HG02798 (cell line): ENCODE results near the gene ARL8A.
"Not testable (repeated sequence)": the region's sequence is repeated elsewhere in the genome, so short reads cannot be mapped to it uniquely, and the experiment has no call there.

Experiments
- ATAC-seq: cut with Tn5 transposase; IDR thresholded peaks from one replicate; pipeline ENCODE4 v1.9.1; 2021; ENCODE audit warnings: mild to moderate bottlenecking; ENCODE audit not compliant: unreplicated experiment, poor library complexity

Gene ARL8A

DNA sequence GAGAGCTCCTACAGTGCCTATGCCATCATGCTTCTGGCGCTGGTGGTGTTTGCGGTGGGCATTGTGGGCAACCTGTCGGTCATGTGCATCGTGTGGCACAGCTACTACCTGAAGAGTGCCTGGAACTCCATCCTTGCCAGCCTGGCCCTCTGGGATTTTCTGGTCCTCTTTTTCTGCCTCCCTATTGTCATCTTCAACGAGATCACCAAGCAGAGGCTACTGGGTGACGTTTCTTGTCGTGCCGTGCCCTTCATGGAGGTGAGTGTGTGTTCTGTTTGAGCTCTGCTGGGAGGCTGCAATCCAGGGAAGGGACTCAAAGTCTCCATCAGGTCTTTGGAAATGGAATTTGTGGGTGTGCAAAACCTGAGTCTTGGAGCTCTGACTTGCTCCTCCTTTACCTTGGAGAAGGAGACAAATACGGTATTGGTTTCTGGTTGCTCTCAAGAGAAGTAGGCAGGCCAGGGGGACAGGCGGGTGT, 21.2 kb downstream of the ARL8A start:
- no peak for ATAC-seq

DNA sequence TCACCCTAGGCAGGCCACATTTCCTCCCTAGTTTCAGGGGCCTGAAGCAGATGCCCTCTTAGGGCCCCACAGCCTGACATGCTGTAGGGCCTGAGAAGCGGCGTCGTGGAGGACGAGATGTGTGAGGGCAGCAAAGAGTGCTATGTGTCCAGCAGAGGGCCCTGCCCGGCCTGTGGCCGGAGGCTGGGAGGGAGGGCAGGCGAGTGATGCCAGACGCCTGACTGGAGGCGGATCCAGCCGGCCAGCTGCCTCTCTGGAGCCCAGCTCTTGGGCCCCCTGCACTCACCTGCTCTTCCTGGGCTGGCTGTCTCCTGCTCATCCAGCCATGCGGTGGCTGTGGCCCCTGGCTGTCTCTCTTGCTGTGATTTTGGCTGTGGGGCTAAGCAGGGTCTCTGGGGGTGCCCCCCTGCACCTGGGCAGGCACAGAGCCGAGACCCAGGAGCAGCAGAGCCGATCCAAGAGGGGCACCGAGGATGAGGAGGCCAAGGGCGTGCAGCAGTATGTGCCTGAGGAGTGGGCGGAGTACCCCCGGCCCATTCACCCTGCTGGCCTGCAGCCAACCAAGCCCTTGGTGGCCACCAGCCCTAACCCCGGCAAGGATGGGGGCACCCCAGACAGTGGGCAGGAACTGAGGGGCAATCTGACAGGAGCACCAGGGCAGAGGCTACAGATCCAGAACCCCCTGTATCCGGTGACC, 21.8 kb downstream of the ARL8A start, which contains the start of gene GPR37L1:
Gene GPR37L1 (plus strand): TSS at position 279 of the 697 bp plus-strand sequence. CDS start 47 bp downstream, at position 326.
- ATAC-seq, result no peak

DNA sequence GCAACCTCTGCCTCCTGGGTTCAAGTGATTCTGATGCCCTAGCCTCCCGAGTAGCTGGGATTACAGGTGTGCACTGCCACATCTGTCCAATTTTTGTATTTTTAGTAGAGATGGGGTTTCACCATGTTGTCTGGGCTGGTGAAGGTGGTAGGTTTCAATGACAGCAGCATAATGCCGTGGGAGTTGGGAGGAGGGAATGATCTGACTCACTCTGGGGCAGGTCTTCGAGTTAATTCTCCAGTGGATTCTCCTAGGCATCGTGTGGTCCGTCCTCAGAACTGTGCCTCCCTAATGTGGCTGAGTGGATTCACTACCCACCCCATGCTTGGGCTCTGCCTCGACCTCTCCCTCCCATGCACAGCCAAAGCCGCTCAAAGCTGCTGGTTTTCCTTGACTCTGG, 23.5 kb downstream of the ARL8A start:
- ATAC-seq, result no peak

DNA sequence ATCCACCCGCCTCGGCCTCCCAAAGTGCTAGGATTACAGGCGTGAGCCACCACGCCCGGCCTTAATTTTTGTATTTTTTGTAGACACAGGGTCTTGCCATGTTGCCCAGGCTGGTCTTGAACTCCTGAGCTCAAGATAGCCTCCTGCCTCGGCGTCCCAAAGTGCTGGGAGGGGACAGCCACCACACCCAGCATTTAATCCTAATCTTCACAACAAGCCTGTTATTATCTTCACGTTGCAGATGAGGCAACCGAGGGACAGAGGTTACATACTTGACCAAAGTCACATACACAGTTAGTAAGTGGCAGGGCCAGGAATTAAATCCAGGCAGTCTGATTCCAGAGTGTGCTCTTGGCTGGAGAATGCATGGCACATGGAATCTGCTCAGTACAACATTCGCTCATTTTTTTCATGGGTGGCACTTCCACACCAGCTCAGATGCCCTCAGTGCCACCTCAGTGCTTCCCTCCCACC, 26.6 kb downstream of the ARL8A start:
- no peak for ATAC-seq

DNA sequence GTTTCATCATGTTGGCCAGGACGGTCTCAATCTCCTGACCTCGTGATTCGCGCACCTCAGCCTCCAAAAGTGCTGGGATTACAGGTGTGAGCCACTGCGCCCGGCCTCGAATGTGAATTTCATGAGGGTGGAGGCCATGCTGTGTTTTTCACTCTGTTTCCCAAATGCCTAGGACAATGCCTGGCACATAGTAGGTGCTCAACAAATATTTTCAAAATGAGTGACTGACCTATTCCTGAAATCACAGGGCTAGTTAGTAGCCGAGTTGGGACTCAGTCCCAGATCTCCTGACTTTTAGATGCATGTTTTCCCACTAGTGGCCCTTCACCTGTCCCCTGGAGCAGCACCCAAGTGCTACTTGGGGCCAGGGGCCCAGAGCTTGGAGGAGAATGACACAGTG, 28.2 kb downstream of the ARL8A start:
- no peak for ATAC-seq

DNA sequence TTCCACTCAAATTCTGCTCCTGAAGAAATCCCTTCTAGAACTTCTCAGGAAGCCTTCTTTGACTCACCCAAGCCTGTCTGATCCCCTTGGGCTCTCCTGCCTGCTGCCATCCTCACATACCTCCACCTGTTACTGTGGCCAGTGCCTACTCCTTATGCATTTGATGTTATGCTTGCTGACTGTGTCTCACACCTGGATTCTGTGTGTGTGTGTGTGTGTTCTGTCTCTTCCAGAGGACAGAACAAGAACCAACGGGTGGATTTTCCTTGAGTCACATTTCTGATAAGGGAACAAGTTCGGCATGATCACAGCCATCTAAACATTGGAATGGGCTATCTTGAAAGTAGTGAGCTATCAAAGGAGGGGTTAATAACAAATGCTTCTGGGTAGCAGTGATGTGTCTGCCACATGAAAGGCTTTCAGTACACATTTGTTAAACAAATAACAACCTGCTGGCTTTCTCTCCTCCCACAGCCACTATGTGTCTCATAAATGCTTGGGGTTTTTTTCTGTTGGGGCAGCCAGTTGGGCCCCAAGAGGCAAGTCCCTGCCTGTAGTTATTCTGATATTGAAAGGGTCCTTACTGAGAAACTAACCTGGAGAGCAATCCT, 30.7 kb downstream of the ARL8A start:
- peak; percentile 64 for ATAC-seq

DNA sequence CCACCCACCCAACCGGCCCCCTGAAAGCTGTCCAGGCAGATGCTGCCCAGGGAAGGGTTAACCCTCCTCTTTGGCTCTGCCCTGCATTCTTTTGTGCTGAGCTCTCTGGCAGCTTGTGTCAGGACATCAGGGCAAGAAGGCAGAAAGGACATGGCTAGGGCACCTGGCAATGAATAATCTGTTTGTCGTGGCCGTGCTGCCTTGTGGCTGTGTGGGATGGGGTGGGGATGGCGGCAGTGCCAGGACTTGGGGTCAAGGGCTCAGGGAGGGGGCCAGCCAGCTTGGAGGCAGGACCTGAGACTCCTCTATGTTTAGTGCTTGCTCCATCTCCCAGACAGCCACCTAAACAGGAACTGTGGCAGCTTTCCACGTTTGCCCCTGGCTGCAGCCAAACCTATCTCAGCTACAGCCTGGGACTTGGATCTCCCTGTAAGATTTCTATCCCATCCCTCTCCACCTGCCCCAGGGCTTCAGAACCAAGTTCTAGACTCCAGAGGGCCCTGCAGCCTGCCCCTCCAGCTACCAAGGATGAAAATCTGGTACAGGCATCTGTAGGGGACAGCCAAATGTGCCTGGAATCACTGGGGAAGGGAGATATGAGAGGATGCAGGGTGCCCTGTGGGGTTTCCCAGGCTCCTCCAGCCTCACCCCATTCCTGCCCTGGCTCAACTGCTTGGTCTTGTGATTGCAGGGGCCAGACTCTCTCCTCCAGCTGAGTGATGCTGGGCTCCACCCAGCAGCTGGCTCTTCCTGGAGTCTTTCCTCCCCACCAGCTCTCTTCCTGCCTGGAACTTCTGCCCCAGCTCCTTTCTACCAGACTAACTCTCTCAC, 31.5 kb downstream of the ARL8A start:
- no peak for ATAC-seq

DNA sequence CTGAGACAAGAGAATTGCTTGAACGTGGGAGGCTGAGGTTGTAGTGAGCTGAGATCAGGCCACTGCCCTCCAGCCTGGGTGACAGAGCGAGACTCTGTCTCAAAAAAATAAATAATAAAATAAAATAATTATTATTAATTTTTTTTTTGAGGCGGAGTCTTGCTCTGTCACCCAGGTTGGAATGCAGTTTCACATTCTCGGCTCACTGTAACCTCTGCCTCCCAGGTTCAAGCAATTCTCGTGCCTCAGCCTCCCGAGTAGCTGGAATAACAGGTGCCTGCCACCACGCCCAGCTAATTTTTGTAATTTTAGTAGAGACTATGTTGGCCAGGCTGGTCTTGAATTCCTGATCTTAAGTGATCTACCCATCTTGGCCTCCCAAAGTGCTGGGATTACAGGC, 32.9 kb downstream of the ARL8A start:
- ATAC-seq, result not testable (repeated sequence)

DNA sequence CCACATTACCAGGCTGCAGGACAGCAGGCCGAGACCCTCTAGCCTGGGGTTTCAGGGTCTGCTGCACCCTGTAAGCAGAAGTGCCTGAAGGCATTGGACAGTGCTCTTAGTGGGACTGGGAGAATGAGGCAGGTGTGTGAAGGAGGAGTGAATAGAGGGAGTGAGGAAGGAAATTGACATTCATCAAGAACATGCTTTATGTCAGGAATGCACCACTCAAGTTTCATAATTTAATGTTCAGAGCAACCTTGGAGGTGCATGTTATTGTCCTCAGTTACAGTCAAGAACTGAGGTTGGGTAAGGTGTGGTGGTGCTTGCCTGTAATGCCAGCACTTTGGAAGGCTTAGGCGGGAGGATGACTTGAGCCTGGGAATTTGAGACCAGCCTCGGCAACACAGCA, 33.6 kb downstream of the ARL8A start:
- ATAC-seq, result no peak

DNA sequence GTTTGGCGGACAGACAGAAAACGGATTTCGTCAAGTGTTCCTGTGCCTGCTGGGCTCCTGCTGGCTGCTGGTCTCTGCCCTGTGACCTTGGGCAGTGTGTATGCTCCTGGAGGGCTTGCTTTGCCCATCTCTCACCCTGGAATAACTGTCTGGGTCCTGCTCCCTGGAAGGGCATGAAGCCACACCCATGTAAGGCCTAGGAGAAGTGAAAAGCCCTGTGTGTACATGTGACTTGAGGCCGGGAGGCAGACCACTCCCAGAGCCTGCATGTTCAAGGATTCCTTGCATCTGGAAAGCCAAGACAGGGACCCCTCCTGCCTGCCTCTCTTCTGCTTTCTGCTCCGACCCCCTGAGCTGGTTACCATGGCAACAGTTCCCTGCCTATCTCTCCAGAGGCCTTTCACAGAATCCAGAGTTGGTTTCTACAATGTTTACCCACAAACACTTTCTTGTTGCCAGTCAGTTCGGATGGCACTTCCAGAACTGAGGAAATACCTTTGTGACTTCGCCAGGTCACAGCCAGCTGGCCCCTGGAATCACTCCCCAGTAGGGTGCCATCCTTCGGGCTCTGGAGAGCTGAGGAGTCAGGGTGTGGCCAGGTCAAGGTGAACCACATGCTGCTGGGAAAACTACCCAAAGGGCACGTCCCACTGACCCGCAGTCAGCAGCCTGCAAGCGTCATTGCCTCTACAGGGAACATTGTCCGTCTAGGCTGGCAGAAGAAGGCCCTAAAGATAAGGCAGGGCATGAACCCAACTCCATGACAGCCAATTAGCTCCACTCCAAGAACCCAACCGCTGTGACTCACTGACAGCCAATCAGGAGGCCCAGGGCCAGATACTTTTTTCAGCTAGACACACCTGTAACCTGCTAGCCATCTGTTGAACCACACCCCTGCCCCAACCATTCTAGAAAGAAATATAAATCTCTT, 36.5 kb downstream of the ARL8A start:
- no peak for ATAC-seq

DNA sequence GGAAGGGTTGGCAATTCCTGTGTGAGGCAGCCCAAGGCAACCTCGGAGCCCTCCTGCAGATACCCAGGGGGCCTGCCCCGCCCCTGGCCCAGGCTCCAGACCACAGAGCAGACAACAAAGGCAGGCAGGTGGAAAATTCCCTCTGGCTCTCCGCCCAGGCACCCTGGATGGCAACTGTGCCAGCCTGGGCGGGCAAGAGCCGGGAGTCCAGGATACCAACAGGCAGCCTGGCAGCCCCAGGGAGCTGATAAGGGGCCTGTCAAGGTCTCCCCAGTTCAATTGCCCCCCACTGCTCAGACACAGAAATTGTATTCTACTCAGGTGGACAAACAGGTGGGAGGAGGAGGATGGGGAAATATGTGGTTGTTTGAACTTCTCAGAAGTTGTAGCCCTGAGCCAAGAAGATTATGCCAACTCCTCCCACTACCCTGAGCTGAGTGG, 37.2 kb downstream of the ARL8A start:
- no peak for ATAC-seq

DNA sequence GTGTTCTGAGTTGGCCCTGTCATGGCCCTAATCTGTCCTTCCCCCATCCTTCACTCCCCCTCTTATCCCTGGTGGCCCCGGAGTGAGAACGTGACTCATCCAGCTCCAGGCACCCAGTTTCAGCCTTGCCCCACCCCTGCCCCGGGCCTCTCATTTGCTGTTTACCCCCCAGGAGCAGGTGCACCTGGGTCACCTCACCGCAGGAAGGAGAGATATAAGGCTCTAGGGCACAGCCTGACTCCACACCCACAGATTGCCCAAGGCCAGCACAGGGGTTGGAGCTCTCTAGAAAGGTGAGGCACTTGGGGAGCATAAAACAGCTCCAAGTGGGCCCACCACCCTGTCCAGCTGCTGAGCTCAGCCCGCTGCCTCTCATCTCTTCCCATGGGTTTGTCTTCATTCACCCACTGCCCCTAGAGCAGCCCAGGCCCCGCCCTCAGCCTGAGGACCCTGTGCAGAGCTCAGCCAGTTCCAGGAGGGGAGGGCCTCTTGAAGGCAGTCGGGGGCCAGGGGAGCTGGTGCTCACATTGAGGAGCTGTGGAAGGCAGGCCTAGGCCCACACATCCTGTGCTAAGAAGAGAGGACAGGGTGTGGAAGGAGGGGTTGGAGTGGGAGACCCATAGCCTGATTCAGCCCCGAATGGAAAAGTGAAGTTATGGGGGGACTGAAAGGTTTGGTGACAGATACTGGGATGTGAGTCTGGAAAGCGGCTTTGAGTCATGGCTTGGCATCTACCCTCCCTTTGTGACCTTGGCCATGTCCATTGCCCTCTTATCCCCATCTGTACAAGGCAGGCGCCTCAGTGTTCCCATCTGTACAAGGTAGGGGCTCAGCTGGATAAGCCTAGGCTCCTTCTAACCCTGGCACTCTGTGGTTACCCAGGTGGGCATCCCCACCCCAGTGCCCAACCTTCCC, 37.9 kb downstream of the ARL8A start:
- no peak for ATAC-seq

DNA sequence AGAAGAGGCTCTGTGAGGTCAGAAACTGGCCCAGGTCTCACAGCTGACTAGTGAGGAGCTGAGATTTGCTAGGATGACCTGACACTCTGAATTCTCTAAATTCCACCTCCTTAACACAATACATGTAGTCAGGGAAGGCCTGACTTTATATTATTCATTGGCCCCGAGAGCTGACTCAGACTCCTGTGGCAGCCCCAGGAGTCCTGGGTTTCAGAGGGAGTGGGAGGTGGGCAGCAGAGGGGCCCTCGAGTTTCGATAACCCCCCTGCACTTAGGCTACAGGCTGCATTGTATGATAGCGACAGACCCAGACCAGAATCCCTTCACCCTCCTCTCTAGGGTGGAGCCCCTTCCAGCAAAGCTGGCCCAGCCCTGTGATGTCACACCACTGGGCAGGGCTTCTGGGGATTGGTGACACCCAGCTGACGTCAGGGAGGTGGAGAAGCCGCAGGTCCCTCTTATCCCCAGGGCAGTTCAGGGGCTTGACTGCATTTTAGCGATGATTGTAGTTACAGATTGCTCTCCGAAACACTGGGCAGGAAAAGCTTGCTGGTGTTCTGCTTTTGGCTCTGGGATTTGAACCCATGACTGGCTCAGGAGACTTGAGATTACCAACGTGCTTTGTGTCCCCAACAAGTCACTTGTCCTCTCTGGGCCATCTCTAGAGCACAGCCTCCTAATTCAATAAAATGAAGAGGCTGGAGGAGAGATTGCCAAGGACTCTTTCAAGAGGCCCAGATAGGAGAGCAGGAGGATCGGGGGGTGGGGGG, 38.8 kb downstream of the ARL8A start:
- ATAC-seq, result no peak

DNA sequence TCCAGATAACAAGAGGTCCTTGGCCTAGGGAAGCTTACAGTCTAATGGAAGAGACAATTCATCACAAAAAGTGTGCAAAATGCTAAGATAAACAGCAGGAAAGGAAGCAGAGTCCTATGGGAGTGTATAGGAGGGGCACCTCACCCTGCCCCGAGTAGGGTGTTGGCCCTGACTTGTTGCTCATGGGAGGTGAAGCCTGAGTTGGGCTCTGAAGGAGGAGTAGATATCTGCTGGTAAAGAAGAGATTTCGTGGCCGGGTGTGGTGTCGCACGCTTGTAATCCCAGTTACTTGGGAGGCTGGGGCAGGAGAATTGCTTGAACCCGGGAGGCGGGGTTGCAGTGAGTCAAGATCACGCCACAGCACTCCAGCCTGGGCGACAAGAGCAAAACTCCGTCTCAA, 40.5 kb downstream of the ARL8A start:
- no peak for ATAC-seq

DNA sequence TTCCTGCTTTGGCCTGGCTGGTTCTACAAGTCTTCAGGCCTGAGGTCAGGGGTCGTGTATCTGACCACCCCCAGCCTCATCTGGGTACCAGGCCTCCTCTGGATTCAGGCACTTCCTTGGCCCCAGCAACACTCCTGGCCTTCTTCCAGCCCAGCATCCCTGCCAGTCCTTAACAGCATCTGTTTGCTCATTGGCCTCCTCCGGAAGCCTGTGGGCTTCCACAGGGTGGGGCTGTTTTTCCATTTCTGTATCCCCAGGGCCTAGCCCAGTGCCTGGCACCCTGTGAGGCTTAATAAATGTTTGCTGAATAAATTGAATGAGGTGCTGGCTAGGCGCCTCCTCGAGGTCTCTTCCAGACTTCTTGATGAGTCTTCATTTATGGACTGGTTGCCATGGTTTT, 43.4 kb downstream of the ARL8A start:
- ATAC-seq, result no peak

DNA sequence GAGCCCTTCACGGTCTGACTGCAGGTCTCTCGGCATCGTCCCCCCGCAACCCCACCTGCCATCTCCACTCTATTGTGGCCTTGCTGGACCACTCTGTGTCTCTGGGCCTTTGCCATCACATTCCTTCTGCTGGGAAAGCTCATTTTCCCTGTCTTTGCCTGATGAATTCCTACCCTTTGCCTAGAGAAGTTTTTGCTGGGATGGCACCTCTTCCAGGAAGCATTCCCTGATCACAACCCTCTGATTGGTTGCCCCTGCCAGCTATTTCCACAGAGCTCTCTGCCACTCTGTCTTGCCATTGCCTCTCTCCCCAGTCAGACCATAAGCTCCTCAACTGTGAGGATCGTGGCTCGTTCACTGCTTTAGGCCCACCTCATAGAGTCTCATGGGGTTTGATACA, 50.7 kb downstream of the ARL8A start:
- ATAC-seq, result no peak

DNA sequence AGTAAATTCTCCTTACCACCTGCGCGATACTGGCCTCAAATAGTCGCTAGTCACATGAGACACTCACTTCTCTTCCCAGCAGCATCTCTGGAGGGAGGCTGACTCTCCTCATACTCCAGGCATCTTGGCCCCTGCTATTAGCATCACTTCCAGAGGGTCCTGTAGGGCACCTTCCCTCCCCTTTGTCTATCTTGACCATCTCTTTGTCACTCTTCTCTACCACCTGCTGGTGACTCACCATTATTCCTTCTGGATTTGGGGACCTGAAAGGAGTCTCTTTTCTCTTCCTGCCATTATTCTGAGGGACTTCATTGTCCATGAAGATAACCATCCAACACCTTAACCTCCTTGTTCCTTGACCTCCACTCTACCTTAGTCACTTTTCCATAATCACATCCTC, 53.5 kb downstream of the ARL8A start:
- ATAC-seq, result no peak

DNA sequence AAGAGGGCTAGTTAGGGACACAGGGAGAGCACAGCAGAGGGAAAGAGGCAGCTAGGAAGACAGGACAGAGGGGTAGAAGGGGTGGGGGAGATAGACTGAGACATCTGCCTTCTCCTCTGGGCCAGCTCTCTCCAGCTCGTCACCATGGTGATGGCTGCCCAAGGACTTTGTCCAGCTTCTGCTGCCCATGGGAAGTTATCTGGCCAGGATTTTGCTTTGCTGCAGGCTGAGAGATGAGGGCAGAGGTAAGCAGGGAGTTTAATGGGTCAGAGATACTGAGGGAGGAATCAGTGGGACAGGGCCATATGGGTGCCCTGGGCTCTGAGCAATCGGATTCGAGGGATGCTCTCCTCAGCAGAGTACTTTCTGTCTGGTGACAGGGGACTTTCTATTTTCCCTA, 56.3 kb downstream of the ARL8A start:
- no peak for ATAC-seq
